ENCODE data around the gene SPATA46. TPM values are rescaled to one million over a fixed set of nuclear protein-coding genes. Genes with fewer than 3 reads are reported as not detected.

SPATA46 gene
- polyA plus RNA-seq, 1 of the 3 experiments (the other 2 are of a cell fraction) = not detected

- TF ChIP-seq FOSL2 (IDR thresholded peaks at IDR 0.05; ENCODE audit: borderline replicate concordance, low read depth) = no peak
- TF ChIP-seq RCOR1 (IDR thresholded peaks at IDR 0.05; ENCODE audit: low read length) = no peak
- TF ChIP-seq NRF1 (IDR thresholded peaks at IDR 0.05; ENCODE audit: low read depth, low read length) = no peak
- no peak for TF ChIP-seq GATA2 (CRISPR knock-in tag; IDR thresholded peaks at IDR 0.05)
- TF ChIP-seq REST (IDR thresholded peaks at IDR 0.05; ENCODE audit: low read depth, low read length) = no peak
- TF ChIP-seq RAD21 (IDR thresholded peaks at IDR 0.05; ENCODE audit: low read length) = no peak
- no peak for TF ChIP-seq USF2 (IDR thresholded peaks at IDR 0.05; ENCODE audit: borderline replicate concordance, low read depth, low read length)
- no peak for TF ChIP-seq ELF1 (IDR thresholded peaks at IDR 0.05)
- no peak for TF ChIP-seq PBX3 (IDR thresholded peaks at IDR 0.05)
- no peak for TF ChIP-seq IRF3 (IDR thresholded peaks at IDR 0.05; ENCODE audit: low read depth, low read length)
- TF ChIP-seq NFIC (IDR thresholded peaks at IDR 0.05; ENCODE audit: borderline replicate concordance) = no peak
- TF ChIP-seq MAX (IDR thresholded peaks at IDR 0.05; ENCODE audit: low read depth) = no peak
- TF ChIP-seq FOXJ3 (CRISPR knock-in tag; IDR thresholded peaks at IDR 0.05) = no peak
- no peak for TF ChIP-seq USF1 (IDR thresholded peaks at IDR 0.05; ENCODE audit: borderline replicate concordance, low read depth)
- no peak for TF ChIP-seq SIN3A (IDR thresholded peaks at IDR 0.05; ENCODE audit: borderline replicate concordance, low read depth, low read length)
- no peak for TF ChIP-seq RFX5 (IDR thresholded peaks at IDR 0.05; ENCODE audit: low read length)
- no peak overlapping the region for H3K9ac ChIP-seq
- H4K20me1 ChIP-seq (ENCODE audit: insufficient read depth) = no peaks in the 10 kb centered on the region
- no peaks in the 10 kb centered on the region for H3K9me2 ChIP-seq
- H3K79me2 ChIP-seq (ENCODE audit: insufficient read depth) = no peaks in the 10 kb centered on the region
- H3K36me3 ChIP-seq (replicated peaks in 1 of 2; ENCODE audit: control insufficient read depth in 1 of 2, insufficient read depth in 2 of 2, low read length in 1 of 2) = no peaks in the 10 kb centered on the region
- no peak overlapping the region for H3K4me2 ChIP-seq
- peaks cover 15% of the 10 kb centered on the region; the same call in 1 of the 2 replicates for H3K27me3 ChIP-seq (ENCODE audit: insufficient read depth)
- H3K9me3 ChIP-seq = no peaks in the 10 kb centered on the region
- CTCF ChIA-PET = interaction anchor here (0.9 kb wide), 1 partner anchor 9 kb away, joined by 3 read pairs; no protein-coding TSS in a partner anchor
- H2AFZ ChIP-seq (ENCODE audit: low read depth) = no peak overlapping the region
- no peak overlapping the region for H3K27ac ChIP-seq (ENCODE audit: low read depth in 2 of 2, low read length in 1 of 2)
- H3K4me1 ChIP-seq (ENCODE audit: control insufficient read depth in 1 of 2, insufficient read depth in 2 of 2, low read depth in 1 of 2, low read length in 1 of 2) = peaks cover 0 to 6% of the 10 kb centered on the region in 2 experiments; a peak in 1 of 4 replicates
- peak; percentile 20 for DNase-seq
- POLR2A ChIA-PET = no interaction called here
- H3F3A ChIP-seq (replicated peaks; ENCODE audit: insufficient read depth) = no peaks in the 10 kb centered on the region
- H3K4me3 ChIP-seq (ENCODE audit: low read depth in 2 of 2, low read length in 1 of 2) = no peak overlapping the region
Observed at GRCh38 chr1:162328512-162328911, 48.1 kb downstream of the SPATA46 start.
